ENCODE data around the gene USO1. TPM values are rescaled to one million over a fixed set of nuclear protein-coding genes. Genes with fewer than 3 reads are reported as not detected.

USO1 gene
- total and polyA plus RNA-seq, 2 of the 8 experiments (the other 6 are each of a cell fraction or from before 2014, with no cell fraction given) = 57.3 to 198 TPM

- TF ChIP-seq HDAC2 (IDR thresholded peaks at IDR 0.05; ENCODE audit: borderline replicate concordance in 1 of 2, low read depth in 2 of 2, low read length in 2 of 2) = 0 out of 4 replicates have a peak, but pooled peaks of 1 of the 2 experiments have one; percentile 5
- TF ChIP-seq TAF7 (optimal IDR thresholded peaks at IDR 0.05; ENCODE audit: borderline replicate concordance, low read depth, low read length) = peak; percentile 95
- peak; percentile 74; the same call in 1 of the 2 replicates for TF ChIP-seq GTF2F1 (IDR thresholded peaks at IDR 0.05; ENCODE audit: borderline replicate concordance, low read depth, low read length)
- TF ChIP-seq SP4 (IDR thresholded peaks at IDR 0.05; ENCODE audit: low read length) = no peak
- peak; percentile 91 for TF ChIP-seq TAF1 (IDR thresholded peaks at IDR 0.05; ENCODE audit: low read depth, low read length)
- TF ChIP-seq TCF12 (IDR thresholded peaks at IDR 0.05; ENCODE audit: low read depth, low read length) = 0 out of 2 replicates have a peak, but pooled peaks have one; percentile 12
- no peak for TF ChIP-seq RXRA (IDR thresholded peaks at IDR 0.05; ENCODE audit: insufficient read depth, low read depth, low read length)
- no peak for TF ChIP-seq CBX5 (IDR thresholded peaks at IDR 0.05; ENCODE audit: low read depth, low read length)
- no peak for TF ChIP-seq MAFK (IDR thresholded peaks at IDR 0.05; ENCODE audit: low read depth, low read length)
- TF ChIP-seq SIRT6 (IDR thresholded peaks at IDR 0.05; ENCODE audit: low read length) = no peak
- TF ChIP-seq KDM1A (IDR thresholded peaks at IDR 0.05; ENCODE audit: borderline replicate concordance, low read length) = no peak
- TF ChIP-seq SRF (IDR thresholded peaks at IDR 0.05; ENCODE audit: low read depth, low read length) = no peak
- TF ChIP-seq CEBPB (IDR thresholded peaks at IDR 0.05; ENCODE audit: low read depth, low read length) = no peak
- peak; percentile 41 to 88 for TF ChIP-seq SIN3A (conservative IDR thresholded peaks at IDR 0.05 in 1 of 2, IDR thresholded peaks at IDR 0.05 in 1 of 2; ENCODE audit: low read depth in 1 of 2, low read length in 2 of 2)
- no peak for TF ChIP-seq SUZ12 (IDR thresholded peaks at IDR 0.05; ENCODE audit: low read length)
- peak; percentile 95 for TF ChIP-seq NRF1 (IDR thresholded peaks at IDR 0.05; ENCODE audit: low read depth, low read length)
- no peak for TF ChIP-seq BACH1 (IDR thresholded peaks at IDR 0.05; ENCODE audit: low read length)
- no peak for TF ChIP-seq JUND (IDR thresholded peaks at IDR 0.05; ENCODE audit: low read length)
- TF ChIP-seq CTCF (IDR thresholded peaks at IDR 0.05; ENCODE audit: control extremely low read depth in 1 of 3, insufficient read depth in 1 of 3, low read depth in 1 of 3, low read length in 3 of 3) = peak in 2 of 3 experiments; percentile 77 to 85; a peak in 3 of 4 replicates
- no peak for TF ChIP-seq ASH2L (IDR thresholded peaks at IDR 0.05; ENCODE audit: low read length)
- TF ChIP-seq NANOG (IDR thresholded peaks at IDR 0.05; ENCODE audit: insufficient read depth, low read depth, low read length, poor library complexity, severe bottlenecking) = no peak
- no peak for TF ChIP-seq KDM4A (IDR thresholded peaks at IDR 0.05; ENCODE audit: low read depth, low read length, severe bottlenecking)
These were observed at the start of gene USO1 (continued) for GRCh38 chr4:75724066-75724866.
